Right atrium auricular region (tissue), 2 donors: ENCODE data around the gene SERPINA10. TPM values are rescaled to one million over a fixed set of nuclear protein-coding genes. Genes with fewer than 3 reads are reported as not detected.

Experiments
- DNase-seq: peaks from one replicate; pipeline ENCODE4 v3.0.0-alpha.2; 2019; ENCODE audit warnings: low spot score
- H3K27ac ChIP-seq, 2 donors: fragments of 200-600 bp; sonication (generic); 1 replicate in 1 of 2; 2 replicates in 1 of 2; pipeline ENCODE4 v1.5.1; 2016 to 2019
- H3K27me3 ChIP-seq, 2 donors: fragments of 200-600 bp; sonication (generic); one replicate each; pipeline versions ENCODE4 v1.5.1 to v1.6.0; 2017 to 2019
- H3K36me3 ChIP-seq: fragments of 200-600 bp; sonication (generic); one replicate; pipeline ENCODE4 v1.5.1; 2016
- H3K4me1 ChIP-seq, 2 donors: fragments of 200-600 bp; sonication (generic); one replicate each; pipeline versions ENCODE4 v1.5.1 to v1.6.0; 2017 to 2019
- H3K4me3 ChIP-seq, 2 donors: fragments of 200-600 bp; sonication (generic); 1 replicate in 1 of 2; 2 replicates in 1 of 2; pipeline ENCODE4 v1.5.1; 2017 to 2019; ENCODE audit warnings: mild to moderate bottlenecking in 1 of 2, moderate library complexity in 1 of 2
- H3K9me3 ChIP-seq, 2 donors: fragments of 200-600 bp; sonication (generic); one replicate each; pipeline ENCODE4 v1.5.1; 2019
- total RNA-seq, 2 donors: library from RNA; depleted of rRNA; stranded (reverse); fragments of >200 nt; gene quantifications; one replicate each; pipeline ENCODE4 v1.1.0, GENCODE V29; 2016
- TF ChIP-seq, protein P1 (sequence below), 2 donors: fragments of 200-600 bp; sonication (generic); IDR thresholded peaks; one replicate each; pipeline ENCODE4 v1.5.1; 2019; ENCODE audit warnings: antibody characterized with exemption in 2 of 2

The SERPINA10 gene
- total RNA-seq, 2 donors from 2014 or later: not detected

- no peak overlapping the region for H3K4me3 ChIP-seq
- TF ChIP-seq, protein P1, sequence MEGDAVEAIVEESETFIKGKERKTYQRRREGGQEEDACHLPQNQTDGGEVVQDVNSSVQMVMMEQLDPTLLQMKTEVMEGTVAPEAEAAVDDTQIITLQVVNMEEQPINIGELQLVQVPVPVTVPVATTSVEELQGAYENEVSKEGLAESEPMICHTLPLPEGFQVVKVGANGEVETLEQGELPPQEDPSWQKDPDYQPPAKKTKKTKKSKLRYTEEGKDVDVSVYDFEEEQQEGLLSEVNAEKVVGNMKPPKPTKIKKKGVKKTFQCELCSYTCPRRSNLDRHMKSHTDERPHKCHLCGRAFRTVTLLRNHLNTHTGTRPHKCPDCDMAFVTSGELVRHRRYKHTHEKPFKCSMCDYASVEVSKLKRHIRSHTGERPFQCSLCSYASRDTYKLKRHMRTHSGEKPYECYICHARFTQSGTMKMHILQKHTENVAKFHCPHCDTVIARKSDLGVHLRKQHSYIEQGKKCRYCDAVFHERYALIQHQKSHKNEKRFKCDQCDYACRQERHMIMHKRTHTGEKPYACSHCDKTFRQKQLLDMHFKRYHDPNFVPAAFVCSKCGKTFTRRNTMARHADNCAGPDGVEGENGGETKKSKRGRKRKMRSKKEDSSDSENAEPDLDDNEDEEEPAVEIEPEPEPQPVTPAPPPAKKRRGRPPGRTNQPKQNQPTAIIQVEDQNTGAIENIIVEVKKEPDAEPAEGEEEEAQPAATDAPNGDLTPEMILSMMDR (IDR thresholded peaks at IDR 0.05): no peak
- DNase-seq: peak; percentile 30
Observed at GRCh38 chr14:94330432-94330831, 37.4 kb upstream of the SERPINA10 start.

DNA sequence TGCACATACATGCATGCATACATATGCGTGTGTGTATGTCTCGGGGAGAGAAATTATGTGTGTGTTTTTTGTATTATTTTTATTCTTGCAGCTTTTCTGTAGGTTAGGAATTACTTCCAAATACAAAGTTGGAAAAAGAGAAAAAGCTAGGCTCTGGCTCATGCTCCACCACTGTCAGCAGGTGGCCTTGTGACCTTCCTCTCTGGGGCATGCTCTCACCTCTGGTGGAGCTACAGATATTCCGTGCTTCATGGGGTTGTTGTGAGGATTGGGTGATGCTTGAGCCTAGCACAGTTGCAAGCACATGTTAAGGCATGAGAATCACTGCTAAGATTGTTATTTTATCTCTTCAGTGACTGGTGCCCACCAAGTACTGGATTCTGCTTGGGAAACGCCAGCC lies 36.8 kb upstream of the SERPINA10 start:
- no peaks in the 10 kb centered on the region for H3K9me3 ChIP-seq
- H3K27me3 ChIP-seq: no peaks in the 10 kb centered on the region
- H3K4me1 ChIP-seq: no peaks in the 10 kb centered on the region
- DNase-seq: peak; percentile 47
- H3K4me3 ChIP-seq: no peak overlapping the region
- no peak overlapping the region for H3K27ac ChIP-seq
- H3K36me3 ChIP-seq: no peaks in the 10 kb centered on the region
- TF ChIP-seq, protein P1 (IDR thresholded peaks at IDR 0.05): no peak

More at GRCh38 chr14:94330432-94330831, 37.4 kb upstream of the SERPINA10 start:
- H3K9me3 ChIP-seq: no peaks in the 10 kb centered on the region
- no peaks in the 10 kb centered on the region for H3K36me3 ChIP-seq
- no peaks in the 10 kb centered on the region for H3K4me1 ChIP-seq
- no peaks in the 10 kb centered on the region for H3K27me3 ChIP-seq
- H3K27ac ChIP-seq: no peak overlapping the region

DNA sequence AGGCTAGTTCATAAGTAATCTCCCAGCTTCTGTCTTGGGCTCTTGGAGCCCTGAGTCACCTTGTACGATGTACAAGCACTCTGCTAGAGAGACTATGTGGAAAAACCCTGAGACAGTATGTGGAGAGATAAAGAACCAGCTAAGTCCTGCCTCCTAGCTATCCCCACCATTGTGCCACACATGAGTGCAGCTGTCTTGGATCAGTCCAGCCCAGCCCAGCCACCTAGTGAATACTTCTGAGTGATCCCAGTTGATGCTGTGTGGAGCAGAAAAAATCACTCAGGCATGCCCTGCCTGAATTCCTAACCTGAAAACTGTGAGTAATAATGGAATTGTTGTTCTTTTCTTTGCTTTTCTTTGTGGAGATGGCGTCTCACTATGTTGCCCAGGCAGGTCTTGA lies 35.1 kb upstream of the SERPINA10 start:
- no peaks in the 10 kb centered on the region for H3K4me1 ChIP-seq
- H3K9me3 ChIP-seq: no peaks in the 10 kb centered on the region
- H3K4me3 ChIP-seq: no peak overlapping the region
- TF ChIP-seq, protein P1 (IDR thresholded peaks at IDR 0.05): no peak
- DNase-seq: peak; percentile 30
- no peaks in the 10 kb centered on the region for H3K36me3 ChIP-seq
- no peaks in the 10 kb centered on the region for H3K27me3 ChIP-seq
- no peak overlapping the region for H3K27ac ChIP-seq

GRCh38 chr14:94322648-94323570 lies 29.8 kb upstream of the SERPINA10 start, which contains the start of gene SERPINA6:
Gene SERPINA6 (minus strand): TSS chr14:94323336. CDS start chr14:94314648, 8,688 bp downstream.
- Histone ChIP-seq H3K9me3 (peaks cover 0 to 5% of the 10 kb centered on the region in 2 donors), H3K4me1 (no peaks in the 10 kb centered on the region), H3K4me3 (no peak within 1 kb of the TSS), H3K27ac (no peak within 1 kb of the TSS), H3K27me3 (no peaks in the 10 kb centered on the region), H3K36me3 (no peaks in the 10 kb centered on the region)
- DNase-seq: peak; percentile 54
- TF ChIP-seq, protein P1 (IDR thresholded peaks at IDR 0.05): no peak

- H3K4me1 ChIP-seq: peaks cover 0 to 8% of the 10 kb centered on the region in 2 donors
- TF ChIP-seq, protein P1 (IDR thresholded peaks at IDR 0.05): no peak
- H3K36me3 ChIP-seq: no peaks in the 10 kb centered on the region
- peak; percentile 28 for DNase-seq
- peaks cover 0 to 7% of the 10 kb centered on the region in 2 donors for H3K9me3 ChIP-seq
- H3K4me3 ChIP-seq: no peak overlapping the region
- H3K27me3 ChIP-seq: no peaks in the 10 kb centered on the region
- no peak overlapping the region for H3K27ac ChIP-seq
Observed at GRCh38 chr14:94321421-94322271, 28.6 kb upstream of the SERPINA10 start.
